ENCODE measurements around the gene GRM7.

The GRM7 gene

GRCh38 chr3:7682822-7683229 is 821.9 kb downstream of the GRM7 start:
- no peak for DNase-seq

- no peak for DNase-seq
These were observed 822.5 kb downstream of the GRM7 start for GRCh38 chr3:7683426-7683825.

- no peak for DNase-seq
These were observed 823.3 kb downstream of the GRM7 start for GRCh38 chr3:7684182-7684715.

GRCh38 chr3:7687428-7688147 is 826.7 kb downstream of the GRM7 start:
- no peak for DNase-seq

GRCh38 chr3:7692866-7693265 is 832.0 kb downstream of the GRM7 start:
- DNase-seq, result no peak

GRCh38 chr3:7693976-7694375 is 833.1 kb downstream of the GRM7 start:
- DNase-seq, result no peak

- DNase-seq, result peak; percentile 49
These were observed 834.1 kb downstream of the GRM7 start for GRCh38 chr3:7695049-7695448.

GRCh38 chr3:7696320-7696719 is 835.4 kb downstream of the GRM7 start:
- no peak for DNase-seq

- DNase-seq, result no peak
These were observed 836.6 kb downstream of the GRM7 start for GRCh38 chr3:7697548-7697947.

GRCh38 chr3:7700539-7700938 is 839.6 kb downstream of the GRM7 start:
- DNase-seq, result no peak

GRCh38 chr3:7700977-7701376 is 840.1 kb downstream of the GRM7 start:
- no peak for DNase-seq

GRCh38 chr3:7707187-7707586 is 846.3 kb downstream of the GRM7 start:
- DNase-seq, result peak; percentile 9

GRCh38 chr3:7709376-7710082 is 848.6 kb downstream of the GRM7 start:
- no peak for DNase-seq

- DNase-seq, result peak; percentile 13
These were observed 849.4 kb downstream of the GRM7 start for GRCh38 chr3:7710284-7710683.

GRCh38 chr3:7713724-7714123 is 852.8 kb downstream of the GRM7 start:
- no peak for DNase-seq

GRCh38 chr3:7720649-7721297 is 859.9 kb downstream of the GRM7 start:
- no peak for DNase-seq

GRCh38 chr3:7721869-7722268 is 861.0 kb downstream of the GRM7 start:
- DNase-seq, result no peak

GRCh38 chr3:7728566-7729519 is 867.9 kb downstream of the GRM7 start:
- DNase-seq, result no peak

- no peak for DNase-seq
These were observed 873.0 kb downstream of the GRM7 start for GRCh38 chr3:7733933-7734332.

- no peak for DNase-seq
These were observed 873.5 kb downstream of the GRM7 start for GRCh38 chr3:7734456-7734855.

GRCh38 chr3:7737263-7737662 is 876.3 kb downstream of the GRM7 start:
- DNase-seq, result no peak

GRCh38 chr3:7739754-7740153 is 878.8 kb downstream of the GRM7 start:
- DNase-seq, result no peak

GRCh38 chr3:7740458-7740857 is 879.5 kb downstream of the GRM7 start:
- DNase-seq, result no peak

All from NCI-H748 treated with DMSO at 0.1 percent for 48 hours (cell line).